GM12878 (cell line): ENCODE measurements around the gene INSL3. TPM values are rescaled to one million over a fixed set of nuclear protein-coding genes. Genes with fewer than 3 reads are reported as not detected.

Experiments used
- ATAC-seq: fragments of 200-7000 bp; cut with Tn5 transposase; 3 replicates; pipeline ENCODE4 v1.9.1; 2020; ENCODE audit warnings: mild to moderate bottlenecking, moderate library complexity
- BruUV-seq: library from RNA; stranded (reverse); fragments of 400-500 nt; replicated peaks from 2 replicates; lab custom pipeline; 2021; lab: Mats Ljungman, UMichigan
- CTCF ChIA-PET: fragments of 300-600 bp; sonication (Branson Sonifier 250); formaldehyde crosslinking; extraction: SDS; loops from one replicate; lab custom pipeline; 2021; ENCODE audit warnings: inconsistent platforms; lab: Yijun Ruan, JAX
- POLR2A ChIA-PET: fragments of 350-600 bp; formaldehyde crosslinking; extraction: SDS; loops from one replicate; lab custom pipeline; 2021; ENCODE audit warnings: inconsistent platforms; lab: Charles Lee
- RAD21 ChIA-PET: fragments of 300-600 bp; sonication (Branson Sonifier 250); formaldehyde crosslinking; loops from one replicate; lab custom pipeline; 2023; ENCODE audit warnings: antibody characterized with exemption; ENCODE audit not compliant: unreplicated experiment; lab: Charles Lee
- SMC1A ChIA-PET: fragments of 300-600 bp; sonication (Branson Sonifier 250); formaldehyde crosslinking; loops from one replicate; lab custom pipeline; 2023; ENCODE audit not compliant: unreplicated experiment, uncharacterized antibody; lab: Charles Lee
- DNase-seq: peaks from one replicate; pipeline ENCODE4 v3.0.0-alpha.2; 2011; ENCODE audit warnings: low read depth, low spot score
- FAIRE-seq: peaks from 3 replicates; lab custom pipeline; 2011; peaks lifted over from hg19 to GRCh38; lab: Jason Lieb, UNC
- H2AFZ ChIP-seq: 2 replicates; pipeline ENCODE4 v1.6.0; 2011; ENCODE audit warnings: low read depth, low read length, control low read depth; ENCODE audit not compliant: control insufficient read depth
- H3K27ac ChIP-seq: 2 replicates; pipeline ENCODE4 v1.5.1; 2011; ENCODE audit warnings: control low read depth; ENCODE audit not compliant: control insufficient read depth, insufficient read depth
- H3K27me3 ChIP-seq, 2 experiments: replicated peaks in 1 of 2; 2 replicates each; pipeline versions ENCODE4 v1.6.0 to v1.6.1; 2011; ENCODE audit warnings: low read length in 1 of 2; ENCODE audit not compliant: control insufficient read depth in 2 of 2, insufficient read depth in 2 of 2
- H3K36me3 ChIP-seq, 2 experiments: 2 replicates each; pipeline ENCODE4 v1.5.1; 2011; ENCODE audit warnings: low read length in 1 of 2; ENCODE audit not compliant: control insufficient read depth in 2 of 2, insufficient read depth in 2 of 2
- H3K4me1 ChIP-seq: 2 replicates; pipeline ENCODE4 v1.6.1; 2011; ENCODE audit warnings: mild to moderate bottlenecking, low read length, moderate library complexity, mixed read lengths; ENCODE audit not compliant: control insufficient read depth, insufficient read depth
- H3K4me2 ChIP-seq: 2 replicates; pipeline ENCODE4 v1.6.0; 2011; ENCODE audit warnings: control low read depth; ENCODE audit not compliant: control insufficient read depth, insufficient read depth
- H3K4me3 ChIP-seq: fragments of 200-600 bp; sonication (generic); 2 replicates; pipeline ENCODE4 v1.5.1; 2016
- H3K79me2 ChIP-seq: 2 replicates; pipeline ENCODE4 v1.6.0; 2011; ENCODE audit warnings: low read length; ENCODE audit not compliant: control insufficient read depth, insufficient read depth
- H3K9ac ChIP-seq: 2 replicates; pipeline ENCODE4 v1.8.0; 2011; ENCODE audit warnings: low read length, control low read depth, mixed read lengths; ENCODE audit not compliant: control insufficient read depth, insufficient read depth
- H3K9me3 ChIP-seq: replicated peaks from 3 replicates; pipeline ENCODE4 v1.5.1; 2011; ENCODE audit warnings: mild to moderate bottlenecking, low read length; ENCODE audit not compliant: control insufficient read depth, insufficient read depth
- H4K20me1 ChIP-seq: 2 replicates; pipeline ENCODE4 v1.6.0; 2011; ENCODE audit not compliant: control insufficient read depth, insufficient read depth
- CBX3 ChIP-seq: fragments of 200-600 bp; sonication (generic); IDR thresholded peaks from 2 replicates; pipeline ENCODE4 v1.6.1; 2016; ENCODE audit warnings: low read depth, borderline replicate concordance
- EGR1 ChIP-seq, 2 experiments: IDR thresholded peaks; 1 replicate in 1 of 2; 2 replicates in 1 of 2; pipeline ENCODE4 v1.6.1; 2011 to 2012; ENCODE audit warnings: low read depth in 2 of 2, low read length in 2 of 2, borderline replicate concordance in 1 of 2, mild to moderate bottlenecking in 1 of 2, moderate library complexity in 1 of 2
- EP300 ChIP-seq, 2 experiments: fragments of 150-350 bp in 1 of 2; IDR thresholded peaks; 2 replicates each; pipeline ENCODE4 v1.6.1; 2011 to 2012; ENCODE audit warnings: low read depth in 2 of 2, low read length in 2 of 2, borderline replicate concordance in 1 of 2, improper control_type of control experiment in 1 of 2, inconsistent platforms in 1 of 2; ENCODE audit not compliant: control insufficient read depth in 1 of 2
- FOS ChIP-seq: IDR thresholded peaks from 3 replicates; pipeline ENCODE4 v1.6.1; 2011; ENCODE audit warnings: borderline replicate concordance; ENCODE audit not compliant: insufficient read length; ENCODE audit errors: extremely low read depth
- FOXK2 ChIP-seq: fragments of 450-650 bp; IDR thresholded peaks from 2 replicates; pipeline ENCODE4 v1.6.1; 2017; ENCODE audit warnings: mild to moderate bottlenecking, moderate library complexity
- MXI1 ChIP-seq: fragments of 150-350 bp; IDR thresholded peaks from 2 replicates; pipeline ENCODE4 v1.6.1; 2011; ENCODE audit warnings: low read depth, mild to moderate bottlenecking, inconsistent platforms, low read length, improper control_type of control experiment
- SMAD1 ChIP-seq: fragments of 450-650 bp; IDR thresholded peaks from 2 replicates; pipeline ENCODE4 v1.6.1; 2018; ENCODE audit warnings: mild to moderate bottlenecking, low read depth; ENCODE audit not compliant: partially characterized antibody
- WGBS: methylation state at CpG from one replicate; pipeline ENCODE4 v1.1.6; 2016; ENCODE audit warnings: low lambda C conversion rate; ENCODE audit not compliant: insufficient replicate concordance, insufficient coverage; ENCODE audit errors: missing lambda C conversion rate; 5-methylcytosine and 5-hydroxymethylcytosine counted together
- in situ Hi-C: fragments of 300-500 bp; cut with MboI; formaldehyde crosslinking; loops from 9 replicates; pipeline ENCODE4 v1.14.3; 2018; ENCODE audit warnings: mixed read lengths
- intact Hi-C: fragments of 100-400 bp; cut with micrococcal nuclease; formaldehyde crosslinking; loops from one replicate; pipeline ENCODE4 v1.14.2; 2022; ENCODE audit not compliant: unreplicated experiment
- polyA plus RNA-seq, 11 experiments: library from polyadenylated mRNA; depleted of rRNA in 4 of 11; unstranded in 6 of 11; stranded (reverse) in 5 of 11; fragments of >200 nt; fragmentation: Nextera tagmentation in 4 of 11; fragmentation: Illumina TruSeq in 1 of 11; extraction: Ambion mirVana in 4 of 11; extraction: Trizol in 1 of 11; gene quantifications; 1 replicate in 1 of 11; 2 replicates in 10 of 11; pipeline versions ENCODE4 v1.2.1 to v1.2.3, GENCODE V29; 2011 to 2016; ENCODE audit warnings: inconsistent platforms in 2 of 11, missing spikeins in 2 of 11, low read depth in 1 of 11
- total RNA-seq, 4 experiments: library from RNA; depleted of rRNA in 3 of 4; stranded (reverse); fragments of >200 nt in 3 of 4; fragmentation: Illumina TruSeq in 1 of 4; extraction: Trizol in 1 of 4; gene quantifications; 2 replicates each; pipeline versions ENCODE4 v1.2.1 to v1.2.3, GENCODE V29; 2013 to 2021
- TF ChIP-seq, protein P1 (sequence below): fragments of 150-350 bp; IDR thresholded peaks from 2 replicates; pipeline ENCODE4 v1.6.1; 2016; ENCODE audit warnings: low read depth, low read length

Gene INSL3
- total and polyA plus RNA-seq, 10 of the 15 experiments (the other 5 are each of a cell fraction or from before 2014, with no cell fraction given) = 0.27 to 1.9 (median 0.70) TPM

DNA sequence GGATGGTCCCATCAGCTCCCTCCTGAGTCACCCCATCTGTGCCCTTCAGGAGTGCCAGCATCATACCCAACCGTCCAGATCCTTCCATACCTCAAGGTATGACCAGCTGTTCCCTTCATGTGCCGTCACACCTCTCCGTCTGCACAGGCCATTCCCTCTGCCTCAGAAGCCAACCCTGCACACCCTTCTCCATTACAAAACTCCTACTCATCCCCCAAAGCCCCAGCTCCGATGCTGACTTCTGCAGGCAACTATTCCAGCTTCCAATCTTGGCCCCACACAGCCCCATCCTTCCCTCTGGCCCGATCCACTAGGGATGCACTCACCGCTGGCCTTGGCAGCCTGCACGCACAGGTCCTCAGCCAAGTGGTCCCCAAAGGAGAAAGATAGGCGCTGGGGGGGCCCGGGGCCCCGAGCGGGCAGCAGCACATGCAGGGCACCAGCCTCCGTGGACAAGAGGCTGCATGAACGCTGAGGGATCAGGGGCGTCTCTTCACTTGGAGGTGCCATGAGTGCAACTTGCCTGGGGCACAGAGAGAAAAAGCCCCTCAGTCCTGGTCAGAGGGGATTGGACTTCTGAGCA, 22.7 kb upstream of the INSL3 start:
- H3K4me1 ChIP-seq = peaks cover 21% of the 10 kb centered on the region
- ChIA-PET SMC1A (no interaction called here), POLR2A (interaction anchor here (0.6 kb wide), 1 partner anchor 516 kb away, joined by 3 read pairs; no protein-coding TSS in a partner anchor), CTCF (interaction anchor here (0.5 to 1.1 kb wide), 4 partner anchors 15 to 452 kb away, joined by 3 to 4 read pairs (median 4); partner anchors contain the start of gene RPL18A), RAD21 (no interaction called here)
- intact Hi-C loops (no loop called here), in situ Hi-C loops (no loop called here)
- TF ChIP-seq EGR1 (IDR thresholded peaks at IDR 0.05; ENCODE audit: borderline replicate concordance in 1 of 2, low read depth in 2 of 2, low read length in 2 of 2) (no peak), CBX3 (no peak), EP300 (IDR thresholded peaks at IDR 0.05; ENCODE audit: borderline replicate concordance in 1 of 2, control insufficient read depth in 1 of 2, low read depth in 2 of 2, low read length in 2 of 2) (no peak)
- no peak overlapping the region for H2AFZ ChIP-seq
- 82% methylated on average over 14 of the region's 14 CpGs for WGBS
- H3K9me3 ChIP-seq = no peaks in the 10 kb centered on the region; the same call in 2 of the 3 replicates
- peaks cover 4 to 18% of the 10 kb centered on the region in 2 experiments for H3K36me3 ChIP-seq
- H4K20me1 ChIP-seq = no peaks in the 10 kb centered on the region
- H3K27ac ChIP-seq = no peak overlapping the region
- H3K79me2 ChIP-seq = peaks cover 28% of the 10 kb centered on the region
- H3K4me2 ChIP-seq = peak overlapping the region; percentile 9; the same call in 1 of the 2 replicates
- no peak overlapping the region for H3K4me3 ChIP-seq
- no peak for FAIRE-seq
- no peak for ATAC-seq
- H3K27me3 ChIP-seq = no peaks in the 10 kb centered on the region
- no peak overlapping the region for H3K9ac ChIP-seq
- BruUV-seq = no TSS peak
- DNase-seq = no peak

DNA sequence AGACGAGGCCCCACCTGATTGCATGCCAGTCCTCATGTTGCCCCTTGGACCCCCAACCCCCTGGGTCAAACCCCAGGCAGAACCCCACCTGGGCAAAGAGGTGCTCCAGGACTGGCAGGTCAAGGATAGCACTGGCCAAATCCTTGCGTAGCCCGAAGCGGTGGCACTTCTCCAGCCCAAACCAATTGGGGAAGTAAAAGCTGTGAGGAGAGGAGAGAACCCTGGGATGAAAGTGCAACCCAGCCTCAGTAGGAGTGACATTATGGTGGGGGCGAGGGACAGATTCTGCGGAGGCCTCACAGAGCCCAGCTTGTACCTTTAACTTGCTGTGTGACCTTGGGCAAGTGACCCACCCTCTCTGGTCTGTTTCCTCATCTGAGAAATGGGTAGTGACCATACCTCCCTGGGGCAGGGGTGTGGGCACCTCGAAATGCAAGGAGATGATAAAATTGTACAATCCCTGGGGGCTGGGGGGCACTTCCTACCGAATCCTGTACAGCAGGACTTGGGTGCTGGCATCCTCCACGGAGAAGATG, 22.0 kb upstream of the INSL3 start:
- no peak overlapping the region for H3K27ac ChIP-seq
- no peaks in the 10 kb centered on the region; the same call in 2 of the 3 replicates for H3K9me3 ChIP-seq
- BruUV-seq = no TSS peak
- CTCF ChIA-PET = interaction anchor here (0.5 to 1.1 kb wide), 4 partner anchors 16 to 451 kb away, joined by 3 to 4 read pairs (median 4); partner anchors contain the start of gene RPL18A
- intact Hi-C loops (no loop called here), in situ Hi-C loops (no loop called here)
- H3K4me1 ChIP-seq = peaks cover 19% of the 10 kb centered on the region
- no peak for FAIRE-seq
- TF ChIP-seq, protein P1, sequence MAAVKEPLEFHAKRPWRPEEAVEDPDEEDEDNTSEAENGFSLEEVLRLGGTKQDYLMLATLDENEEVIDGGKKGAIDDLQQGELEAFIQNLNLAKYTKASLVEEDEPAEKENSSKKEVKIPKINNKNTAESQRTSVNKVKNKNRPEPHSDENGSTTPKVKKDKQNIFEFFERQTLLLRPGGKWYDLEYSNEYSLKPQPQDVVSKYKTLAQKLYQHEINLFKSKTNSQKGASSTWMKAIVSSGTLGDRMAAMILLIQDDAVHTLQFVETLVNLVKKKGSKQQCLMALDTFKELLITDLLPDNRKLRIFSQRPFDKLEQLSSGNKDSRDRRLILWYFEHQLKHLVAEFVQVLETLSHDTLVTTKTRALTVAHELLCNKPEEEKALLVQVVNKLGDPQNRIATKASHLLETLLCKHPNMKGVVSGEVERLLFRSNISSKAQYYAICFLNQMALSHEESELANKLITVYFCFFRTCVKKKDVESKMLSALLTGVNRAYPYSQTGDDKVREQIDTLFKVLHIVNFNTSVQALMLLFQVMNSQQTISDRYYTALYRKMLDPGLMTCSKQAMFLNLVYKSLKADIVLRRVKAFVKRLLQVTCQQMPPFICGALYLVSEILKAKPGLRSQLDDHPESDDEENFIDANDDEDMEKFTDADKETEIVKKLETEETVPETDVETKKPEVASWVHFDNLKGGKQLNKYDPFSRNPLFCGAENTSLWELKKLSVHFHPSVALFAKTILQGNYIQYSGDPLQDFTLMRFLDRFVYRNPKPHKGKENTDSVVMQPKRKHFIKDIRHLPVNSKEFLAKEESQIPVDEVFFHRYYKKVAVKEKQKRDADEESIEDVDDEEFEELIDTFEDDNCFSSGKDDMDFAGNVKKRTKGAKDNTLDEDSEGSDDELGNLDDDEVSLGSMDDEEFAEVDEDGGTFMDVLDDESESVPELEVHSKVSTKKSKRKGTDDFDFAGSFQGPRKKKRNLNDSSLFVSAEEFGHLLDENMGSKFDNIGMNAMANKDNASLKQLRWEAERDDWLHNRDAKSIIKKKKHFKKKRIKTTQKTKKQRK = no peak
- no peak for TF ChIP-seq SMAD1
- no peak for TF ChIP-seq FOS
- no peak for TF ChIP-seq FOXK2
- no peak for TF ChIP-seq MXI1
- H3K27me3 ChIP-seq = no peaks in the 10 kb centered on the region
- no peak overlapping the region for H3K4me3 ChIP-seq
- no peak for DNase-seq
- 95% methylated on average over 9 of the region's 9 CpGs for WGBS
- H3K4me2 ChIP-seq = no peak overlapping the region
- SMC1A ChIA-PET = no interaction called here
- RAD21 ChIA-PET = no interaction called here
- H3K36me3 ChIP-seq = peaks cover 6 to 18% of the 10 kb centered on the region in 2 experiments
- H3K9ac ChIP-seq = no peak overlapping the region
- POLR2A ChIA-PET = no interaction called here
- peaks cover 28% of the 10 kb centered on the region for H3K79me2 ChIP-seq
- H4K20me1 ChIP-seq = no peaks in the 10 kb centered on the region
- H2AFZ ChIP-seq = no peak overlapping the region
- ATAC-seq = no peak
